NCI-H82 (cell line): Measurements from ENCODE around the gene ALDH16A1.
A peak's percentile ranks its signal among the peaks of the same experiment; 100 is the strongest.

Source experiments
- DNase-seq: peaks from one replicate; lab custom pipeline; 2025; lab: John Stamatoyannopoulos, UW

ALDH16A1 gene

DNA sequence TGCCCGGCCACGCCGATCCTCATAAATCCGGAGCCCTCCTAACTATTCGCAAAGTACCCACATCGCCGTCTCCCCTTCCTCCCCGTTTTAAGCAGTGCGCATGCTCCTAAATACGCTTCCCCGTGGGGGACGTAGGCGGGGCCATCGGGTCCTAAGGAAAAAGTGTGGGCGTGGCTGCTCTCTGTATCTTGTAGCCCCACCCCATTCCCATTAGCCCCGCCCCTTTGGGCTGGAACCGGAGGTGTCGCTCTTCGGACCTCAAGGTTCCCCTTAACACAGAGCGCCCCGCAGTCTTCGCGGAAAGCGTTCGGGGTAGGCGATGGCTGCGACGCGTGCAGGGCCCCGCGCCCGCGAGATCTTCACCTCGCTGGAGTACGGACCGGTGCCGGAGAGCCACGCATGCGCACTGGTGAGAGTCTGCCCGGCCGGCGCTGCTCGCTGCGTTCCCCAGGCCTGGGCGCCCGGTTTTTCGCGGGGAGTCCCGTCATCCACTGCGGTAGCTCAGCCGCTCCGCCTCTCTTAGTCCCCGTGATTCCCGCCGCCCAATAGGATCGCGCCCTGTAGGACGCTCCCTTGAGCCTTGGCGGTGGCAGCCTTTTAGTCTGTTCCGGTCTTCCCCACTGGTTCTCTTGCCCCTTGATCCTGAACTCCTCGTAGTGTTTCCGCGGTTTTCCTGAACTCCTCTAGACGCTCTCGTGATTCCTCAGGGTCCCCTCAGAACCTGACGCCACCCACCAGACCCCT lies at the start of gene ALDH16A1:
Gene ALDH16A1 (plus strand): TSS at position 213 of the 744 bp plus-strand sequence. CDS start 107 bp downstream, at position 320.
- DNase-seq = peak; percentile 99

DNA sequence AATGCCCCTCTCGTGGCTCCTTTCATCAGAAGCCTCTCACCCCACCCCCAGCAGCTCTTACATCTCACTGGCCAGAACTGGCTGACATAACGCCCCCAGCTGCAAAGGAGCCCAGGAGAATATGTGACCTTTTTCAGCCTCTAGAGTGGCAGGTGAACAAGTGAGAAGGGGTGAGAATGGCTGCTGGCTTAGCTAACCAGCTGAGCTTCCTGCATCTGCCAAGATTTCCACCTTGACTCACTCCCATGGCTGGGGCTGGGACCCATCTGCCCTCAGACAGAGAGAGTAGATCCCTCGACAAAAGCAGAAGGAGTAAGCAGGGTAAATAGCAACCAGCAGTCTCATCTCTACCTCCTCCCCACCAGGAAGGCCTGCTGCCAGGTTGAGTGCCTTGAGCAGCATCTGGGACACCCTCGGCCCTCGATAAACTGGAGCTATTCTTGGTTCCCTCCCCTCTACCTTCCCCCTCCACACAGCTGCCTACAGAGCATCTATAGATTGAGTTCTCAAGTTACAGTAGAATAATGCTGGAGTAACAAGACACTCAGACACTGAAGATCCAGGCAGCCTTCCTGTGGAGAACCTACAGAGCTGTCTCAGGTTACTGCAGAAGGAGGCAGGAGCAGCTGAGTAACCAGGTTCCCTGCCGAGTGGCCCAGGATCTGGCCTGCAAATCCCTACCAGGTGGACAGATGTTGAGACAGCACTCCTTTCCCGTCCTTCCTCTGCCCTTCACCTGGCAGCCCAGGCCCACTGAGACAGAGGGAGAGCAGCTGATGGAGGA lies 49.4 kb upstream of the ALDH16A1 start:
- peak; percentile 78 for DNase-seq

- no peak for DNase-seq
Measured at GRCh38 chr19:49407079-49407478, 45.9 kb upstream of the ALDH16A1 start.

DNA sequence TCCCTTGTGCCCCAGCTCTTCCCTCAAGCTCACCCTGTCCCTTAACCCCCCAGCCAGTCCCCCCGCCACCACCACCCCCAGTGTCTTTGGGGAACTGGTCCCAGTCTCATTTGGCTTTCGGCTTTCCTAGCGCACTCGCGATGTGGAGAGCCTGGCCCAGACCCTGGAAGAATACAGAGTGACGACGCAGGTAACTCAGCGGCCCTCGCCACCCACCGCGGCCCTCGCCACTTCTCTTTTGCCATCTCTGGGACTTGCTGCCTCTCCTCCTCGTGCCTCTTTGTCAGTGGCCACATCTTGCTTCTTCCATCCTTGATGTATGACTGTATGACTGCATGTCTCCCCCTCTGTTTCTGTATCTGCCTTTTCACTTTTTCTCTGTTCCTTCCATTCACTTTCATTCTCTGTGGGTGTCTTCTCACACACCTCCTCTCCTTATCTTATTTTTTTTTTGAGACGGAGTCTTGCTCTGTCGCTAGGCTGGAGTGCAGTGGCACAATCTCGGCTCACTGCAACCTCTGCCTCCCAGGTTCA lies 45.5 kb upstream of the ALDH16A1 start:
- no peak for DNase-seq

- no peak for DNase-seq
Measured at GRCh38 chr19:49408816-49409440, 44.1 kb upstream of the ALDH16A1 start.

DNA sequence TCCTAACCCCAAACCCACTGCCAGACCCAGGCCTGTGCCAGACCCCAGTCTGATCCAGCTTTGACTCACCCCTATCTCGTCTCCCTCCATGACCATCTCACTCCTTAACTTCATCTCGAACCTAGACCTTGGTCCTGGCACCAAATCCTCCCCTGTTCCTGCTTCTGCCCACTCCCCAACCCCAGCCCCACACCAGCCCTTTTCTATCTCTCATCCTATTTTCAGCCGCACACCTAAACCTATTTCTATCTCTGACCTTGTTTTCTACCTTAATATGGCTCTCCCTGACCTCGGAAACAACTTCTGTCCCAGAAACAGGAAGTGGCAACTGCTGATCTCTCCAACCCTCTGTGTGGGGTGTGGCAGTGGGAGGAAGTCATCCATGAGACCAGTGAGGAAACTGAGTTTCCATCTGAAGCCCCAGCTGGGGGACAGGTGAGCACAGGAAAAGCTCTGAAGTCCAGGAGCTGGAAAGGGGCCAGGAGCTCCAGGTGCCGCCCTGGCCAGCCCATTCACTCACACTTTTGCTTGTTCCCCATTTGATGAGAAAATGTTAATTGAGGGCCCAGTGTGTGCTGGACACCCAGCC lies 43.5 kb upstream of the ALDH16A1 start:
- no peak for DNase-seq

- no peak for DNase-seq
Measured at GRCh38 chr19:49411681-49412326, 41.2 kb upstream of the ALDH16A1 start.

- DNase-seq = peak; percentile 96
Measured at GRCh38 chr19:49413348-49413747, 39.7 kb upstream of the ALDH16A1 start.

DNA sequence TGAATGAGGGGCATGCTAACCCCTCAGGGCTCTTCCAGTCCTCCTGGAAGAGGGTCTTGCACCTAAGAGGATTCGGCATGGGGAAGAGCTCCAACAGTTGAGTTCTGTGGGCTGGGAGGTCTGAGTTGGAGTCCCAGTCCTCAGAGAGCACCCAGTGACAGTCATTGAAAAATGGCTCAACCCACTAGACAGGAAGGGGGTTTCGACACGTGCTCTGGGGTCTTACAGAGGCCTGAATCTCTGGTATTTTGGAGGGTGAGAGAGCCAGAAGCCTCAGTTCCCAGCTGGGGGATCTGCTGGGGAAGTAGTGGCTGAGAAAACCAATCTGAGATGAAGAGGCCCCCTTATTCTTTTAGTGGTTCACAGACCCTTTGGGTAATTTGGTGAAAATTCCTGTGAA lies 38.8 kb upstream of the ALDH16A1 start:
- no peak for DNase-seq

GRCh38 chr19:49415102-49415809 lies 37.8 kb upstream of the ALDH16A1 start:
- peak; percentile 43 for DNase-seq

- peak; percentile 52 for DNase-seq
Measured at GRCh38 chr19:49415810-49416200, 37.2 kb upstream of the ALDH16A1 start.

GRCh38 chr19:49417088-49417487 lies 35.9 kb upstream of the ALDH16A1 start:
- DNase-seq = no peak

DNA sequence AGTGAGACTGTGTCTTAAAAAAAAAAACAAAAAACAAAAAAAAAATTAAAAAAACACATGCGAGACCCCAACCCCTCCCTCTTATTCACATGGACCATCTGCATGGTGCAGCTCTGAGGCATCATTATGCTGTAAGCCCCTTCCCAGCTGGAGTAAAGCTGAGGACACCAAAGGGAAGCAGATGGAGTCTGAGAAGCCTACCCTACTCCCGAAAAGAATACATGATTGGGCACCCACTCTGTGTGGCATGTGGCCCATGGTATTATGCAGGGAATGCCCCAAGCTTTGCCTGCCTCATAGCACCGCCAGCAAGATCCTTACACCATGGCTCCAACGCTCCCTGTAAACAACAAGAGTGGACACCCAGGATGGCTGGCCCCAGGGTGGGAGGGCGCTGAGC lies 34.5 kb upstream of the ALDH16A1 start:
- peak; percentile 58 for DNase-seq

DNA sequence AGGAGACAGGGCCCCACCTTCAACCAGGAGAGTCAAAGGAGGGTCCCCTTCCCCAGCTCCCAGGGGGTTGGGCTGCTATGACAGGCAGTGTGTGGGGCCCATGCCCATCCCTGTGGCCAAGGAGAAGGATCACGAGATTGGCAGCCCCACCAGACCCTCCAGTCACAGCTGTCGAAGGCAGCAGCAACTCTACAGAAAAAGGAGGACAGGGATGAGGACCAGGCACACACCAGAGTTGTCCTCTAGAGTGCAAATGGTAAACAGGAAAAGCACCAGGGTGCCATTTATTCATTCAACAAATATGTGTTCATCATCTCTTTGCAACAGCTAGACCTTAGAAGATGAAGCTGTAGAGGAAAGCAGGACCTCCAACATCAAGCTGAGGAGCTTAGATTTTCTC lies 33.9 kb upstream of the ALDH16A1 start:
- DNase-seq = no peak

- no peak for DNase-seq
Measured at GRCh38 chr19:49420227-49420626, 32.8 kb upstream of the ALDH16A1 start.

GRCh38 chr19:49421039-49421877 lies 31.8 kb upstream of the ALDH16A1 start:
- peak; percentile 95 for DNase-seq

- DNase-seq = no peak
Measured at GRCh38 chr19:49421878-49422202, 31.2 kb upstream of the ALDH16A1 start.

DNA sequence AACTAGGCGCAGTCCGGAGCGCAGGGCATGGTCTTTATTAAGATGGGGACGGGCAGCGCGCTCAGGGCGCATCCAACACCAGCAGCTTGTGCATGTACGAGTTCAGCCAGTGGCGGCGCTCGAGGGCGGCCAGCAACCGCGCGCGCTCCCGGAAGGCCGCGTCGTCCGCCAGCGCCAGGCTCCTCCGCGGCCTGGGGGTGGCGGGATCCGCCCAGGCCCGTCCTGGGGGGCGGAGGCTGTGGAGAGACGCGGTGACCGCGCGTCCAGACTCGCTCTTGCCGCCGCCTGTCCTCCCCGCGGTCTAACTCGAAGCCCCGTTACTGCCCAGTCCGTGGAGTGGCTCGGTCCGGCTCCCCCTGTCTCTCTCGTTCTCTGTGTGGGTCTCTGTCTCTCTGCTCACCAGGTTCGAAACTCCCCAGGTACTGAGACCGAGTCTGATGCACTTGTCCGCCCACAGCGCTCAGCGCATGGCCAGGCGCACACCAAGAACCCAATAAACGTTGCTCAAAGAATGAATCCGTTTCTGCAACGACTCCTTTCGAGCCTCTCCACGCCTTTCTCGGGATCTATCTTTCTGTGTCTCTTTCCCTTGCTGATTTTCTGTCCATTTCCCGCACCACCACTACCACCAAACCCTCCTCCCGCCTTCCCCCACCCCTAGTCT lies 30.5 kb upstream of the ALDH16A1 start:
- DNase-seq = peak; percentile 77

GRCh38 chr19:49423071-49423984 lies 29.7 kb upstream of the ALDH16A1 start, which contains the start of gene PTH2:
TSS of gene PTH2 (minus strand) at chr19:49423441. CDS start at chr19:49423339, 102 bp downstream.
- DNase-seq = no peak
